ENCODE data around the gene UACA.

DNA sequence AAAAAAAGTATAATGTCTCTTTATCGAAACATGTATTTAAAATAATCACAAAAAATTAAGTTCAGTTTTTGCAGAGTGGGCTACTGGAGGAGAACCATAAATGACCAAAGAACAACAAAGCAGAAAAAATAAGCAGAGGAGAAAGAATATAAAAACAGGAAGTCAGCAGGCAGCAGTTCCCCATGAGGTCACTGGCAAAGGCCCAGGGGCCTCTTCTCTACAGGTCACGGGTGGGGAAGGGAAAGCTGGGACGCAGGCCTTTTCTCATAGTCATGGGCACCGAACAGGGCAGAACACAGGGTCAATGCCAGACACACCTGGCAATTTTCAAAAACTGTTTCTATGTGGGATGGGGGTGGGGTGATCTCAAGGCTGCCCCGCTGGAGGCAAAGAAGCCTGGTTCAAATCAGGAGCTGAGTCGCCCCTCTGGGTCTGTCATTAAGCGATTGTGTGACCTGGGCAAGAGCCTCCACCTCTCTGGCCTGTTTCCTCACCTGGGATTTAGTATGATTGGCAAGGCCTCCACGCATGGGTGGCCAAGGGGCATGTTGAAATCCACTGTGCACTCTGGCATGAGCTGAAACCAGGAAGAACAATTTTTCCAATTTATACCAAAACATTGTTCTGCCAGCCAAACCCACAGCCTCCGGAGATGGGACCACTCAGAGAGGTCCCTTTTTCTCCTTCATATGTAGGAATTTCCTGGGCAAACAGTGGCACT lies 43.8 kb upstream of the UACA start:
- TF ChIP-seq CTCF (IDR thresholded peaks at IDR 0.05), result no peak
- TF ChIP-seq POLR2A (IDR thresholded peaks at IDR 0.05), result no peak
